Sigmoid colon (tissue), 7 donors: Measurements from ENCODE around the gene CD247. TPM values are rescaled to one million over a fixed set of nuclear protein-coding genes. Genes with fewer than 3 reads are reported as not detected.
A peak's percentile ranks its signal among the peaks of the same experiment; 100 is the strongest.

ENCODE experiments used
- DNase-seq: peaks from one replicate; pipeline ENCODE4 v3.0.0-alpha.2; 2019
- H3K27ac ChIP-seq, 4 donors: fragments of 200-600 bp; sonication (generic); one replicate each; pipeline ENCODE4 v1.5.1; 2016 to 2019; ENCODE audit warnings: mild to moderate bottlenecking in 1 of 4
- H3K27me3 ChIP-seq, 3 donors: fragments of 200-600 bp; sonication (generic); one replicate each; pipeline ENCODE4 v1.5.1; 2019; ENCODE audit warnings: mild to moderate bottlenecking in 1 of 3
- H3K36me3 ChIP-seq, 4 donors: fragments of 200-600 bp; sonication (generic); one replicate each; pipeline ENCODE4 v1.5.1; 2016 to 2019
- H3K4me1 ChIP-seq, 4 donors: fragments of 200-600 bp; sonication (generic); one replicate each; pipeline ENCODE4 v1.5.1; 2017 to 2019
- H3K4me3 ChIP-seq, 4 donors: fragments of 200-600 bp; sonication (generic); one replicate each; pipeline ENCODE4 v1.5.1; 2017 to 2019; ENCODE audit warnings: mild to moderate bottlenecking in 2 of 4, moderate library complexity in 1 of 4
- H3K9me3 ChIP-seq, 4 donors: fragments of 200-600 bp in 3 of 4; sonication (generic) in 3 of 4; one replicate each; pipeline versions ENCODE4 v1.5.1 to v1.6.1; 2013 to 2019
- CTCF ChIP-seq, 4 experiments: fragments of 450-650 bp in 3 of 4; fragments of 200-600 bp in 1 of 4; IDR thresholded peaks; one replicate each; pipeline ENCODE4 v1.5.1; 2016 to 2019; ENCODE audit warnings: antibody characterized with exemption in 4 of 4, mild to moderate bottlenecking in 3 of 4, moderate library complexity in 2 of 4
- EP300 ChIP-seq, 4 donors: sonication (generic); formaldehyde crosslinking; IDR thresholded peaks; one replicate each; pipeline ENCODE4 v1.6.1; 2017; ENCODE audit warnings: antibody characterized with exemption in 4 of 4
- POLR2A ChIP-seq, 2 donors: fragments of 450-650 bp; IDR thresholded peaks; one replicate each; pipeline ENCODE4 v1.6.1; 2016; ENCODE audit warnings: antibody characterized with exemption in 2 of 2, mild to moderate bottlenecking in 2 of 2, moderate library complexity in 2 of 2
- POLR2AphosphoS5 ChIP-seq, 4 donors: sonication (generic); formaldehyde crosslinking; IDR thresholded peaks; one replicate each; pipeline ENCODE4 v1.6.1; 2017; ENCODE audit warnings: antibody characterized with exemption in 4 of 4
- WGBS, 2 donors: extraction: QIAGEN DNeasy Blood & Tissue Kit; methylation state at CpG; one replicate each; pipeline ENCODE4 v1.1.7; 2013; 5-methylcytosine and 5-hydroxymethylcytosine counted together
- intact Hi-C: fragments of 100-400 bp; cut with DNase I; formaldehyde crosslinking; loops from one replicate; pipeline ENCODE4 v1.15.1; 2023
- polyA plus RNA-seq, 3 donors: library from polyadenylated mRNA; stranded (reverse); fragments of 200-250 nt; gene quantifications; one replicate each; pipeline ENCODE4 v1.2.3, GENCODE V29; 2013
- total RNA-seq, 4 donors: library from RNA; depleted of rRNA; stranded (reverse); fragments of >200 nt; gene quantifications; one replicate each; pipeline ENCODE4 v1.1.0, GENCODE V29; 2016
- donor health status: healthy with polysubstance abuse.
- donor health status: Bipolar disorder and iron deficiency.
- donor health status: healthy.

CD247 gene
- total and polyA plus RNA-seq, 7 donors, result 0.36 to 20.3 (median 1.4) TPM; not detected in 3

GRCh38 chr1:167502719-167503462, 15.4 kb downstream of the CD247 start:
- no peaks in the 10 kb centered on the region for H3K36me3 ChIP-seq
- intact Hi-C loops, result no loop called here
- no peak for DNase-seq
- H3K27ac ChIP-seq, result no peak overlapping the region
- TF ChIP-seq POLR2AphosphoS5 (IDR thresholded peaks at IDR 0.05) (no peak), CTCF (IDR thresholded peaks at IDR 0.05) (no peak), POLR2A (IDR thresholded peaks at IDR 0.05) (no peak), EP300 (IDR thresholded peaks at IDR 0.05) (no peak)
- H3K4me1 ChIP-seq, result no peaks in the 10 kb centered on the region
- H3K4me3 ChIP-seq, result no peak overlapping the region
- no peaks in the 10 kb centered on the region for H3K9me3 ChIP-seq
- 62 to 82% methylated on average over 4 of the region's 4 CpGs for WGBS, 2 donors
- H3K27me3 ChIP-seq, result no peaks in the 10 kb centered on the region

- Histone ChIP-seq H3K36me3 (no peaks in the 10 kb centered on the region), H3K27me3 (no peaks in the 10 kb centered on the region), H3K4me1 (no peaks in the 10 kb centered on the region), H3K4me3 (no peak overlapping the region), H3K27ac (no peak overlapping the region), H3K9me3 (no peaks in the 10 kb centered on the region)
- intact Hi-C loops, result no loop called here
- WGBS, 2 donors, result 79 to 89% methylated on average over 5 of the region's 5 CpGs
- no peak for TF ChIP-seq POLR2AphosphoS5 (IDR thresholded peaks at IDR 0.05)
- no peak for TF ChIP-seq POLR2A (IDR thresholded peaks at IDR 0.05)
- TF ChIP-seq EP300 (IDR thresholded peaks at IDR 0.05), result no peak
- no peak for TF ChIP-seq CTCF (IDR thresholded peaks at IDR 0.05)
- DNase-seq, result no peak
Measured at GRCh38 chr1:167502192-167502551, 16.2 kb downstream of the CD247 start.

- H3K4me3 ChIP-seq, result no peak overlapping the region
- TF ChIP-seq POLR2A (IDR thresholded peaks at IDR 0.05) (no peak), EP300 (IDR thresholded peaks at IDR 0.05) (no peak), CTCF (IDR thresholded peaks at IDR 0.05) (no peak), POLR2AphosphoS5 (IDR thresholded peaks at IDR 0.05) (no peak)
- no peaks in the 10 kb centered on the region for H3K4me1 ChIP-seq
- 66 to 70% methylated on average over 10 of the region's 10 CpGs for WGBS, 2 donors
- H3K36me3 ChIP-seq, result no peaks in the 10 kb centered on the region
- peak; percentile 4 for DNase-seq
- H3K9me3 ChIP-seq, result no peaks in the 10 kb centered on the region
- no peak overlapping the region for H3K27ac ChIP-seq
- no peaks in the 10 kb centered on the region for H3K27me3 ChIP-seq
- intact Hi-C loops, result no loop called here
Measured at GRCh38 chr1:167501515-167502191, 16.7 kb downstream of the CD247 start.

GRCh38 chr1:167500283-167500860, 18.0 kb downstream of the CD247 start:
- Histone ChIP-seq H3K9me3 (no peaks in the 10 kb centered on the region), H3K36me3 (no peaks in the 10 kb centered on the region), H3K27me3 (no peaks in the 10 kb centered on the region), H3K4me1 (no peaks in the 10 kb centered on the region), H3K4me3 (no peak overlapping the region), H3K27ac (no peak overlapping the region)
- TF ChIP-seq EP300 (IDR thresholded peaks at IDR 0.05), result no peak
- no peak for DNase-seq
- WGBS, 2 donors, result 64 to 89% methylated on average over 4 of the region's 4 CpGs
- intact Hi-C loops, result no loop called here

GRCh38 chr1:167499664-167500101, 18.6 kb downstream of the CD247 start:
- no peaks in the 10 kb centered on the region for H3K36me3 ChIP-seq
- no peaks in the 10 kb centered on the region for H3K27me3 ChIP-seq
- no peak overlapping the region for H3K4me3 ChIP-seq
- no peaks in the 10 kb centered on the region for H3K4me1 ChIP-seq
- DNase-seq, result no peak
- intact Hi-C loops, result no loop called here
- 43 to 71% methylated on average over 3 of the region's 3 CpGs for WGBS, 2 donors
- no peaks in the 10 kb centered on the region for H3K9me3 ChIP-seq
- H3K27ac ChIP-seq, result no peak overlapping the region
- TF ChIP-seq CTCF (IDR thresholded peaks at IDR 0.05) (no peak), EP300 (IDR thresholded peaks at IDR 0.05) (no peak), POLR2A (IDR thresholded peaks at IDR 0.05) (no peak)
